Prostate gland (tissue), 2 donors: ENCODE results near the gene PDCD4. TPM values are rescaled to one million over a fixed set of nuclear protein-coding genes. Genes with fewer than 3 reads are reported as not detected.

ENCODE experiments used
- DNase-seq: peaks from one replicate; pipeline ENCODE4 v3.0.0-alpha.2; 2019; ENCODE audit warnings: low spot score
- H3K27ac ChIP-seq, 2 donors: fragments of 200-600 bp; sonication (generic); 2 replicates each; pipeline ENCODE4 v1.5.1; 2017 to 2019
- H3K27me3 ChIP-seq: fragments of 200-600 bp; sonication (generic); replicated peaks from 2 replicates; pipeline ENCODE4 v1.5.1; 2019; ENCODE audit not compliant: insufficient read depth
- H3K36me3 ChIP-seq, 2 donors: fragments of 200-600 bp; sonication (generic); 1 replicate in 1 of 2; 2 replicates in 1 of 2; pipeline versions ENCODE4 v1.5.1 to v1.8.1; 2017 to 2019
- H3K4me1 ChIP-seq: fragments of 200-600 bp; sonication (generic); replicated peaks from 2 replicates; pipeline ENCODE4 v1.5.1; 2019
- H3K4me3 ChIP-seq, 2 donors: fragments of 200-600 bp; sonication (generic); 2 replicates each; pipeline ENCODE4 v1.5.1; 2017 to 2019
- H3K9me3 ChIP-seq: fragments of 200-600 bp; sonication (generic); 2 replicates; pipeline ENCODE4 v1.5.1; 2017
- POLR2A ChIP-seq: fragments of 450-650 bp; IDR thresholded peaks from one replicate; pipeline ENCODE4 v1.6.1; 2016; ENCODE audit warnings: antibody characterized with exemption, mild to moderate bottlenecking
- POLR2AphosphoS5 ChIP-seq: sonication (generic); formaldehyde crosslinking; IDR thresholded peaks from one replicate; pipeline ENCODE4 v1.6.1; 2017; ENCODE audit warnings: antibody characterized with exemption
- WGBS: methylation state at CpG from one replicate; pipeline ENCODE4 v1.1.5; 2018; 5-methylcytosine and 5-hydroxymethylcytosine counted together
- intact Hi-C: fragments of 100-400 bp; cut with DNase I; formaldehyde crosslinking; loops from one replicate; pipeline ENCODE4 v1.14.2; 2022
- total RNA-seq, 2 donors: library from RNA; depleted of rRNA; stranded (reverse); fragments of >200 nt; gene quantifications; one replicate each; pipeline ENCODE4 v1.1.0, GENCODE V29; 2016
- TF ChIP-seq, protein P1 (sequence below), 4 experiments: fragments of 200-600 bp in 2 of 4; fragments of 450-650 bp in 2 of 4; sonication (generic) in 2 of 4; IDR thresholded peaks; 1 replicate in 3 of 4; 2 replicates in 1 of 4; pipeline ENCODE4 v1.5.1; 2016 to 2019; ENCODE audit warnings: antibody characterized with exemption in 4 of 4, mild to moderate bottlenecking in 2 of 4, moderate library complexity in 2 of 4

Gene PDCD4
- total RNA-seq, 2 donors from 2014 or later: 104 to 120 TPM

DNA sequence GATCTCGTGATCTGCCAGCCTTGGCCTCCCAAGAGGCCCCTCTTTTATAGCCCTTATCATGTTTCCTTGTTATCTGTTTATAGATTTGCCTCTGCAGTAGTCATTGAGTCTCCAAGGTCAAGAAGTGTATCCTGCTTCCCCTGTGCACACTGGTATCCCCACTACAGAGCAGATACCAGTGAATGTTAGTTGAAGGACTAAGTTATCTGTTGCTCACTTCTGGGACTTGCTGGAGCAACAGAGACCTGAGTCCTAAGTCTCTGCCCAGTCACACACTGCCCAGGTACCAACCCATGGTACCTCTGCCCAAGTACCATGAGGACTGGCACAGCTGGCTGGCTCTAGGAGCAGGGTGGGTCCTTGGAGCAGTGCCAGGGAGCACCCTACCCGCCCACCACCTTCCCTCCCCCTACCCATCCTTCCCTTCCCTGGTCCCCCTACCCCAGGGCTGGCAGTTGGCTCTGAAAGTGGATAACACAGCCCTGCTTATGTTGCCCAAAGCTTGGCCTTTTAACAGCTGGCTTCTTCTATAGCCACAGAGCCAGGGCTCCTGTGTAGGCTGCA lies 26.5 kb upstream of the PDCD4 start:
- 40% methylated on average over 2 of the region's 2 CpGs for WGBS
- peaks cover 4% of the 10 kb centered on the region for H3K4me1 ChIP-seq
- no peaks in the 10 kb centered on the region for H3K9me3 ChIP-seq
- no peak overlapping the region for H3K4me3 ChIP-seq
- intact Hi-C loops: no loop called here
- H3K27me3 ChIP-seq: no peaks in the 10 kb centered on the region
- H3K27ac ChIP-seq: peak overlapping the region; percentile 83 to 85
- no peak for DNase-seq
- TF ChIP-seq, protein P1, sequence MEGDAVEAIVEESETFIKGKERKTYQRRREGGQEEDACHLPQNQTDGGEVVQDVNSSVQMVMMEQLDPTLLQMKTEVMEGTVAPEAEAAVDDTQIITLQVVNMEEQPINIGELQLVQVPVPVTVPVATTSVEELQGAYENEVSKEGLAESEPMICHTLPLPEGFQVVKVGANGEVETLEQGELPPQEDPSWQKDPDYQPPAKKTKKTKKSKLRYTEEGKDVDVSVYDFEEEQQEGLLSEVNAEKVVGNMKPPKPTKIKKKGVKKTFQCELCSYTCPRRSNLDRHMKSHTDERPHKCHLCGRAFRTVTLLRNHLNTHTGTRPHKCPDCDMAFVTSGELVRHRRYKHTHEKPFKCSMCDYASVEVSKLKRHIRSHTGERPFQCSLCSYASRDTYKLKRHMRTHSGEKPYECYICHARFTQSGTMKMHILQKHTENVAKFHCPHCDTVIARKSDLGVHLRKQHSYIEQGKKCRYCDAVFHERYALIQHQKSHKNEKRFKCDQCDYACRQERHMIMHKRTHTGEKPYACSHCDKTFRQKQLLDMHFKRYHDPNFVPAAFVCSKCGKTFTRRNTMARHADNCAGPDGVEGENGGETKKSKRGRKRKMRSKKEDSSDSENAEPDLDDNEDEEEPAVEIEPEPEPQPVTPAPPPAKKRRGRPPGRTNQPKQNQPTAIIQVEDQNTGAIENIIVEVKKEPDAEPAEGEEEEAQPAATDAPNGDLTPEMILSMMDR (IDR thresholded peaks at IDR 0.05): no peak
- TF ChIP-seq POLR2AphosphoS5 (no peak), POLR2A (no peak)
- H3K36me3 ChIP-seq: no peaks in the 10 kb centered on the region

DNA sequence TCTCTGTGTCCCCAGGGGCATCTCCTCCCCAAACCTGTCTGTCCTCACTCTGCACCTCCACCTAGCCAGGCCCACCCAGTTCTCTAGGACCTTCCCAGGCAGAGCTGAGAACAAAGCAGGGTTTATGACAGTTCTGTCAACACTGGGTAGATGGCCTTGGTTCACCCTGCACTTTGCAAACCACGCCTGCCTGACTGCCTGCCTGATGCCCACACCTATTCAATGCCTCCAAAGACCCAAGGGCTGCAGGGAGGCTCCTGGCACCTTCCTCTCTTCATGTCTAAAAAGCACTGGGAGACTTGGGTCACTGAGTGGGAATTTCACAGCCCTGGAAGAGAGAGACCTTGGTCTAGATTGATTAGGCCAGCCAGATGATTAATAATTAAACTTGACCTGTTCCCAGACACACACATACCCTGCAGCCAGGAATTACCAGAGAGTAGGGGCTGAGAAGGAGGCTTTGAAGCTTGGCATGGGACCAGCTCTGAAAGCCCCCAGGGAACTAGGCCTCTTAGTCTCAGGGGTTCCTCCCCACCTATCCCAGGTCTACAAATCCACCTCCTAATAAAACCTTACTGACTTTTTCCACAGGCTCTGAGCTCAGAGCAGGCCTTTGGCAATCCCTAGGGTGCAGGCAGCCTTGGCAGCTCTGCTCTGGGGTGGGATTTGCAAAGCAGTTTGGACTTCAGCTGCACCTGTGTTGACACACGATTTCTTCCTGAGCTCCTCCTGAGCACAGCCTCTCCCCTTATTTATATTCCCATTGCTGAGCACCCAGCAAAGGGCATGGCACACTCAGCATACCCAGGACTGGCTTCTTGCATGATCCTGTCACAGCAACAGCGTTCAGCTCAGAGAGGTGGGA lies 25.7 kb upstream of the PDCD4 start:
- Histone ChIP-seq H3K36me3 (no peaks in the 10 kb centered on the region), H3K27me3 (no peaks in the 10 kb centered on the region), H3K4me3 (no peak overlapping the region), H3K27ac (peak overlapping the region; percentile 83 to 85), H3K9me3 (no peaks in the 10 kb centered on the region), H3K4me1 (peaks cover 4% of the 10 kb centered on the region)
- DNase-seq: peak; percentile 86
- intact Hi-C loops: no loop called here
- WGBS: 31% methylated on average over 3 of the region's 3 CpGs
- peak; percentile 69 for TF ChIP-seq POLR2AphosphoS5
- TF ChIP-seq, protein P1 (IDR thresholded peaks at IDR 0.05): no peak

DNA sequence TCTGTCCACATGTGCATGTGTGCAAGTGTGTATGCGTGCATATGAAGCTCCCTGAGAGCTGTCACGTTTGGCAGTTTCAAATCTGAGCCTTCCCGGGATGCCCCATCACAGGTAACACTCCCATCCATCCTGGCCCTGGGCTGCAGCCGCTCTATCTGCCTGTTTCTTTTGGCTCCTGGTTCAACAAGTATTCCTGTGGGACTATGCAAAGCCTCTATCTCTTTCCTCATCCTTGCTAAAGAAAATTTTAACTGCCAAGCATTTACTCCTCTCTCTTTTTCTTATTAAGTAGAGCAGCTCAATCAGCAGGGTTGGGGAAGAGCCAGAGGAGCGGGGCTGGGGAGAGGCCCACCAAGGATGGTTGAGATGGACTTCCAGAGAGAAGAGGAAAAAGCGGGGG lies 24.4 kb upstream of the PDCD4 start:
- no peaks in the 10 kb centered on the region for H3K36me3 ChIP-seq
- H3K4me3 ChIP-seq: no peak overlapping the region
- no peak for TF ChIP-seq POLR2A
- TF ChIP-seq POLR2AphosphoS5: no peak
- TF ChIP-seq, protein P1 (IDR thresholded peaks at IDR 0.05): no peak
- WGBS: 75% methylated on average over 6 of the region's 6 CpGs
- no peak for DNase-seq
- no peaks in the 10 kb centered on the region for H3K9me3 ChIP-seq
- H3K4me1 ChIP-seq: peaks cover 4% of the 10 kb centered on the region
- intact Hi-C loops: no loop called here
- no peaks in the 10 kb centered on the region for H3K27me3 ChIP-seq
- H3K27ac ChIP-seq: no peak overlapping the region

DNA sequence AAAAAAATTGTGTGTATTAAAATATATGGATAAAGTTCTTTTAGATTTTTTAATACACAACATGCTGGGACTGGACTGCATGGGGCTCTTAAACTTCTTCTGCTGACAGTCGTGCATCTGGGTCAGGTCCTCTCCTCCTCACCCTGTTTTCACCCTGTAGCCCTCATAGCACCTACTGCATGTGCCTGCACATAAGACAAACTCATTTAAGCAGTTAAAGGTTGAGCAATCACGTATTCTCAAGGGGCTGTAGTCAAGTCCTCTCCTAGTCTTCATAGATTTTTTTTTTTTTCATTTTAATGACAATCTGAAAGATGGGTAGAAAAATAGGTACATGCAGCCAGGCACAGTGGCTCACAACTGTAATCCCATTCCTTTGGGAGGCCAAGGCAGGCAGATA lies 23.6 kb upstream of the PDCD4 start:
- no peak for TF ChIP-seq POLR2A
- TF ChIP-seq, protein P1 (IDR thresholded peaks at IDR 0.05): no peak
- Histone ChIP-seq H3K4me3 (no peak overlapping the region), H3K4me1 (peaks cover 4% of the 10 kb centered on the region), H3K27ac (no peak overlapping the region), H3K27me3 (no peaks in the 10 kb centered on the region), H3K9me3 (no peaks in the 10 kb centered on the region), H3K36me3 (no peaks in the 10 kb centered on the region)
- DNase-seq: no peak
- WGBS: 78% methylated on average over 2 of the region's 2 CpGs
- intact Hi-C loops: no loop called here

DNA sequence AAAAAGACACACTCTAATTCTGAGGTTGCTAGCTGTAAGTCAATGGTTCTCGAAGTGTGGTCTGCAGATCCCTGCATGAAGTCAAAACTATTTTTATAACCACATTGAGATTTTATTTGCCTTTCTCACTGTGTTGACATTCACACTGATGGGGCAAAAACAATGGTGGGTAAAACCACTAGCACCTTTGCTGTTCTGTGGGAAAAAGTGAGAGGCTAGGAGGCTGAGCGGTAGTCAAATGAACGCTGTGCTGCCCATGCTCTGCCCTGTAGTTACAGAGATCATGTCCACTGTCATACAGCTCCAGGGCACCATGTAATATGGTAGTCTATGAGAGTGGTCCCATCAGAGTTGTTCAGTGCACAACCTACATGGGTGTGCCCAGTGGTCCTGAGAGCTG lies 21.6 kb upstream of the PDCD4 start:
- 97% methylated on average over 3 of the region's 3 CpGs for WGBS
- TF ChIP-seq, protein P1 (IDR thresholded peaks at IDR 0.05): no peak
- TF ChIP-seq POLR2AphosphoS5 (no peak), POLR2A (no peak)
- H3K4me1 ChIP-seq: peaks cover 4% of the 10 kb centered on the region

More for the DNA sequence above, 21.6 kb upstream of the PDCD4 start:
- Histone ChIP-seq H3K9me3 (no peaks in the 10 kb centered on the region), H3K36me3 (no peaks in the 10 kb centered on the region), H3K4me3 (no peak overlapping the region), H3K27me3 (no peaks in the 10 kb centered on the region), H3K27ac (no peak overlapping the region)
- DNase-seq: no peak
- intact Hi-C loops: no loop called here
